ENCODE data around the gene MCTP2.

The MCTP2 gene

GRCh38 chr15:94360251-94360685 lies 128.9 kb downstream of the MCTP2 start:
- no peak for TF ChIP-seq CTCF (IDR thresholded peaks at IDR 0.05; ENCODE audit: insufficient read depth, low read length, poor library complexity, severe bottlenecking)
- DNase-seq (ENCODE audit: extremely low read depth, insufficient read length), result no peak
- no peaks in the 10 kb centered on the region for H3K27me3 ChIP-seq (replicated peaks; ENCODE audit: control insufficient read depth, insufficient read depth, low read length)
- no peak overlapping the region for H3K4me3 ChIP-seq (replicated peaks; ENCODE audit: low read depth, low read length)
- no peaks in the 10 kb centered on the region for H3K36me3 ChIP-seq (ENCODE audit: control insufficient read depth, insufficient read depth, low read length)

GRCh38 chr15:94362385-94363092 lies 131.2 kb downstream of the MCTP2 start:
- Histone ChIP-seq H3K27me3 (replicated peaks; ENCODE audit: control insufficient read depth, insufficient read depth, low read length) (no peaks in the 10 kb centered on the region), H3K36me3 (ENCODE audit: control insufficient read depth, insufficient read depth, low read length) (no peaks in the 10 kb centered on the region), H3K4me3 (replicated peaks; ENCODE audit: low read depth, low read length) (no peak overlapping the region)
- no peak for TF ChIP-seq CTCF (IDR thresholded peaks at IDR 0.05; ENCODE audit: insufficient read depth, low read length, poor library complexity, severe bottlenecking)
- no peak for DNase-seq (ENCODE audit: extremely low read depth, insufficient read length)

- DNase-seq (ENCODE audit: extremely low read depth, insufficient read length), result no peak
- no peak for TF ChIP-seq CTCF (IDR thresholded peaks at IDR 0.05; ENCODE audit: insufficient read depth, low read length, poor library complexity, severe bottlenecking)
- Histone ChIP-seq H3K27me3 (replicated peaks; ENCODE audit: control insufficient read depth, insufficient read depth, low read length) (no peaks in the 10 kb centered on the region), H3K36me3 (ENCODE audit: control insufficient read depth, insufficient read depth, low read length) (no peaks in the 10 kb centered on the region), H3K4me3 (replicated peaks; ENCODE audit: low read depth, low read length) (no peak overlapping the region)
Observed at GRCh38 chr15:94363382-94363781, 132.0 kb downstream of the MCTP2 start.

GRCh38 chr15:94366781-94367180 lies 135.4 kb downstream of the MCTP2 start:
- no peak for TF ChIP-seq CTCF (IDR thresholded peaks at IDR 0.05; ENCODE audit: insufficient read depth, low read length, poor library complexity, severe bottlenecking)
- Histone ChIP-seq H3K4me3 (replicated peaks; ENCODE audit: low read depth, low read length) (no peak overlapping the region), H3K36me3 (ENCODE audit: control insufficient read depth, insufficient read depth, low read length) (no peaks in the 10 kb centered on the region), H3K27me3 (replicated peaks; ENCODE audit: control insufficient read depth, insufficient read depth, low read length) (no peaks in the 10 kb centered on the region)
- no peak for DNase-seq (ENCODE audit: extremely low read depth, insufficient read length)

- no peak for DNase-seq (ENCODE audit: extremely low read depth, insufficient read length)
- H3K36me3 ChIP-seq (ENCODE audit: control insufficient read depth, insufficient read depth, low read length), result no peaks in the 10 kb centered on the region
- no peak for TF ChIP-seq CTCF (IDR thresholded peaks at IDR 0.05; ENCODE audit: insufficient read depth, low read length, poor library complexity, severe bottlenecking)
- no peaks in the 10 kb centered on the region for H3K27me3 ChIP-seq (replicated peaks; ENCODE audit: control insufficient read depth, insufficient read depth, low read length)
- no peak overlapping the region for H3K4me3 ChIP-seq (replicated peaks; ENCODE audit: low read depth, low read length)
Observed at GRCh38 chr15:94367726-94368535, 136.6 kb downstream of the MCTP2 start.
